T-helper 9 cell (primary cell): ENCODE results near the gene RALGAPA2.

Experiments
- DNase-seq: peaks from one replicate; pipeline ENCODE4 v3.0.0-alpha.2; 2020

The RALGAPA2 gene

DNA sequence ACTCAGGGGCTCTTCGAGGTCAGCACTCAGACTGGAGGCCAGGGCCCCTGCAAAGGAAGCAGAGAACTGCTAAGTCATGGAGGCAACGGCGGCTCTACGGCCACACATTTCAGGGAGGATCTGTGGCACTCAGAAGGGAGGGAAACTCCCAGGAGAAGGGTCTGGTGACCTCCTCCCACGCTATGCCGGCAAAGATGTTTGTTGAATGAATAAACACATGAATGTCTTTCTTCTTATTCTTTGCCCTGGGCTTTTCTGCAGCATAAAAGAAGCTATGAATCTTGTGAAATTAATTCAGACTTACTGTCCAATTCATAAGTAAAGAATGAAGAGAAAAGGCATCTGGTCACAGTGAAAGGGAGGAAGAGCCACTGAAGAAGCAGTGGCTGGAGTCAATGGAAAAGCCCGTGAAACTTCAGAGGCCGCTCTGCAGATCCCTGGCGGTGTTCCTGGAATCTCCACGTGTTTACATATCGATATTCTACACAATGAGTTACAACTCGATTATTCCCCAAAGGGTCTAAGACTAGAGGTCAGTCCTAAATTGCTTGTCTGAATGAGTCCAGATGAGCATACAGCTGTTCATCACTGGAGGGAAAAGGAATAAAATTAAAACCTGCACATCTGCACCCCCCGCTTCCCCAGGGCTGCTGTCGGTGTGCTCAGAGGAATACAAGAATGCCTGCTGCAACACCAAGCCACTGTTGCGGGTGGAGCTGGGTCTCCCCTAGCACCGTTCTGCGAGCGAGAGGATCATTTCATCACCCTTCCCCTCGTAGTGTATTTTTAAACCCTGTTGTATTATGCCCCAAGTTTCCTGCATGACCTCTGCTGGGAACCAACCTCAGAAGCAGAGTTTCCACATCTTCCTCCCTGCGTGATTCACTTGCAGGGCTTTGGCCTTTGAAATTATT is 319.0 kb downstream of the RALGAPA2 start:
- DNase-seq, result no peak

DNA sequence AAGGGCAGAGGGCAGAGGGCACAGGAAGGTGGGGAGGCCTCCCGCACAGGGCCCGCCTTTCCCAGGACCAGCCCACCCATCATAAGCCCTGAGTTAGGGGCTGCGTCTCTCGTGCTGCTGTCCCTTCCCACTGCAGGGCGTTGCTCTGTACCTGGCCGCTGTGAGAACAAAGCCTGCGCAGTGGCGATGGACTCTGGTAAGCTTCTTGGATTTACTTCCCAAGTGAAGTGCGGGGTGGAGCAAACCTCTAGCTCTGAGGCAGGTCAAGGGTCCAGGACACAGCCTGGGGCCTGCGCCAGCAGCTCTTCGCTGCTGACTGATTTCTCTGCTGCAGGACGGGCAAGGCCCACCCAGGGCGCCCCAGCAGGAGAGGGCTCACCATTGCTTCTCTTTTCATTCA is 320.7 kb downstream of the RALGAPA2 start:
- DNase-seq, result no peak

DNA sequence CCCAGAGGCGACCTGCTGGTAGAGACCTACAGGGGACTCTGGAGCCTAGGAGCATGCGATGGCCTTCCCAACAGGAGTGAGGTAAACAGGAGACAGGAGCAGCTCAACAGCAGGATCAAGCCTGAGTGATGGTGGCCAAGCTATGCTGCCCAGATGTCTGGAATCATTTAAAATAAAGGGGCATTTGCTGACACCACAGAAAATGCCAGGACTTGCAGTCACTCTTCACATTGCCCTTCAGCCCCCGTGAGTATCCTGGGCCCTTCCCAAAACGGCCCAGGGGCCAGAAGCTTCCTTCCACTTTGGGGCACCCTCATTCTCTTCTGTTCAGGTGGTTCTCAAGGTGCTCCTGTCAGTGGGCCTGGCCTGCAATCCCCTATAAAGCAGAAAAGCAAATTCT is 321.3 kb downstream of the RALGAPA2 start:
- DNase-seq, result no peak

DNA sequence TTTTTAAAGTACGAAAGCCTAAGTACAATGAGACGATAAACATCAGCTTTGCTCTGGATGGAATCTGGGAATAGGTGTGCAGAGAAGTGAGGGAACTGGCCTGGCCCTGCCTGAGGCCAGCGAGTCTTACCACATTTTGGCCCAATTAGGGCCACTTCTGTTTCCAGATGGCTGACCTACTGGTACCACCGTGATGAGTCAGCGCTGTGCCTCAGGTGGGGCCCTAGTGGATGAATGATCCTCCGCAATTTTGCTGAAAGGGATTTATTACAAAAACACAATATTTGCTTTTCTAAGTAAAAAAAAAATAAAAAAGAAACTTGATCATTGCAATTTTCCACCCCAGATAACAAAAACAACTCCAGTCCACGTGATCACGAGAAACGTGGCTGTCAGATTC is 322.1 kb downstream of the RALGAPA2 start:
- DNase-seq, result no peak

DNA sequence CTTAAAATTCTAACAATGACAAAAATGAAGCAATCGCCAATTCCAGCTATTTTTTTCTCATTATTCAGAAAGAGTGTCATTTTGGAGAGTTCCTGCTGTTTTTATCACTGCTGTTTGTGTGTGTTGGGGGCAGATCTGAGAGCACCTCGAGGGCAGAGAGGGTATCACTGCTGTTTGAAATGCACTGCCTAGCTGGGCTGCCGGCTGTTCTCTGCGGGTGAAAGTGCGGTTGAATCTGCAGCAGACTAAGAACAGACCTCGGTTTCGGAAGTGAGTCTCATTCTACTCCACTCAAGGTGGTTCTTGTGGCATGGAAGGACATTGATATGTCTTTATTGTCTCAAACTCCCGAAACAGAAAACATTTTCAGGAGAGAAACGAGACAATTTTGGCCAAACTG is 326.3 kb downstream of the RALGAPA2 start:
- DNase-seq, result no peak

DNA sequence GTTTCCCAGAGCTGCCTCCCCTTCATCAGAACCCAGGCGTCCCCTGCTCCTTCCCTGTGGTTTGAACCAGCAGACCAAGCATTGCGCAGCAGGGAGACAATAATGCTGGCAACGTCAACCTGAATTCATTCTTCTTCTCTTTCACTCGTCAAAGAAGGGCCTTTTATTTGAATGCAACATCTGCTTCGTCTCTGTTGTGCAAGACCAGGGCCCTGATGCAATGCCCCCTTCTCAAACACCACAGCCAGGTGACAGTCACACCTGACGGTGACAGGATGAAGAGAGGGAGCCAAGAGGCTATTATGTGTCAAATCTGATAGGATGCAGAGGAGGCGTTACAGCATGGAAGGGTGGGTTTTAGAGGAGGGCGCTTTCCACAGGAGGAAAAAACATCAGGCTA is 336.6 kb downstream of the RALGAPA2 start:
- no peak for DNase-seq

DNA sequence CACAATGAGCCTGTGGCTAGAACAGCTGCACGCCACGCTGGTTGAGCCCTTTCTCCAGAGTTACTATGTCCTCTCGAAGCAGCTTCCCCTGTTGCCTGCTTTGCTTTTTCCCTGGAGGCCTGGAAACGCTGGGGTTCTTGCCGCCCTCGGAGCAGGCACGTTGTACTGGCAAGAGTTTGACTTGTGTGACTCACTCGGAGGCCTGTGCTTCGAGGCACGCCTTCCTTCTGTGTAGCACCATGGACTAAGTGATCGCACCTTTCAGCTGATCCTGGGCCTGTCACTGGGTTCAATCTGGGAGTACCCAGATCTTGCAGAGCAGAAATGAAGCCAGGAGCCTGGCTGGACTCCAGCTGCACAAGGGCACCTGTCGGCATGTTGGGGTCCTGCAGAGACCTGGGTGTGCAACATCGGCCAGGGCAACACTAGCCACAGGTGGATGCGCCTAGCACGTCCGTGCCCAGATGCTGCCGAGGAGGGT is 339.3 kb downstream of the RALGAPA2 start:
- DNase-seq, result no peak

DNA sequence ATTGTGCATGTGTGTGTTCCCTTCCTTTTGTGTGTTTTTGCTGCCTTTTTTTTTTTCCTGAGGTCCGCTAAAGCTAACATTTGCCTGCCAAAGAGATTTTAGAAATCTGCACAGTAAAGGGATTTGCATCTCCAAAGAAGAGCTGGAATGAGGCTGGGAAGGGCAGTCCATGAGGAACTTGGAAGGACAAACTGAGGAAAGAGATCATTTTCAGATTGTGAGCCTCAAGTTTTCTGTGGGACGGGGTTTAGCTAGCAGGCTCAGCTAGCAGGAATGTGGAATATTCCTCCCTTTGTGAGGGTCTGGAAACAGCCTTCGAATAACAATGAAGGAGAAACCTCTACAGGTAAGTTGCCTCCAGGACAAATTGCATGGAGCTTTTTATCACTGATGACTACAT is 340.8 kb downstream of the RALGAPA2 start:
- no peak for DNase-seq

DNA sequence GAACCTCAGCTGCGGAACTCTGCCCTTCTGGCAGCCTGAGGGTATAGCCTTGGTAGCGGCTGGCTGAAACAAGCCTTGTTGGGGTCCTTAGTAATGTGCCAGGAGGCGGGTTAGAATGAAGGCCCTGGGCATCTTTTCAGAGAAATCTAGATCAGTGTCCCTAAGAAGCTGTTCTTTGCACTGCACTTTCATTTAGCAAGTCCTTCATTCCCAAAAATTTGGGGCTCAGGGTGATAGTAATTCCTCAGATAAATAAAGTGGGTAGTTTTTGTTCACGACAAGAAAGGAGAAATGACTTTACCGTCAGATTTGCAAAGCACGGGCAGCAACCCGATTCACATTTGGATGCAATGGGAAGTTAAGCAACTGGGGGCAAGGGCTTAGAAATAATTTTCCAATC is 341.4 kb downstream of the RALGAPA2 start:
- DNase-seq, result no peak

DNA sequence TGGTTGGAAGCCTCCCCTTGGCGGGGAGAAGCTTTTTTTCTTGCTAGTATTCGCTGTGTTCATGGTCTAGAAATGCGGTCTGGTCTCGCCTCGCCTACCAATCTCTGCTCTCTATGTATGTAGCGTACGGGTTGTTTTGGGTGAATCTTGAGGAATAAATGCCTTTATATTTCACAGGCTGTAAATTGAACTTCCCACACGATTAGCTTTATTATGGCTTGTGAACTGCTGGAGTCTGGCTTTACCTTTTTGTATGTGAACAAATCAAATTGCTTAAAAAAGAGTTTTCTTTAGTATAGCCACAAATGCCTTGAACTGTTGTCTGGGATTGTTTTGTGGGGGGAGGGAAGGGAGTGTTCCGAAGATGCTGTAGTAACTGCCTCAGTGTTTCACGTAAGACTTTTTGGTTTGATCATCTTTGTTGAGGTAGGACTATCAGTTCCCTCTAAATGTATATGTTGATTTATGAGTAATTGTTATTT is 342.3 kb downstream of the RALGAPA2 start:
- no peak for DNase-seq

DNA sequence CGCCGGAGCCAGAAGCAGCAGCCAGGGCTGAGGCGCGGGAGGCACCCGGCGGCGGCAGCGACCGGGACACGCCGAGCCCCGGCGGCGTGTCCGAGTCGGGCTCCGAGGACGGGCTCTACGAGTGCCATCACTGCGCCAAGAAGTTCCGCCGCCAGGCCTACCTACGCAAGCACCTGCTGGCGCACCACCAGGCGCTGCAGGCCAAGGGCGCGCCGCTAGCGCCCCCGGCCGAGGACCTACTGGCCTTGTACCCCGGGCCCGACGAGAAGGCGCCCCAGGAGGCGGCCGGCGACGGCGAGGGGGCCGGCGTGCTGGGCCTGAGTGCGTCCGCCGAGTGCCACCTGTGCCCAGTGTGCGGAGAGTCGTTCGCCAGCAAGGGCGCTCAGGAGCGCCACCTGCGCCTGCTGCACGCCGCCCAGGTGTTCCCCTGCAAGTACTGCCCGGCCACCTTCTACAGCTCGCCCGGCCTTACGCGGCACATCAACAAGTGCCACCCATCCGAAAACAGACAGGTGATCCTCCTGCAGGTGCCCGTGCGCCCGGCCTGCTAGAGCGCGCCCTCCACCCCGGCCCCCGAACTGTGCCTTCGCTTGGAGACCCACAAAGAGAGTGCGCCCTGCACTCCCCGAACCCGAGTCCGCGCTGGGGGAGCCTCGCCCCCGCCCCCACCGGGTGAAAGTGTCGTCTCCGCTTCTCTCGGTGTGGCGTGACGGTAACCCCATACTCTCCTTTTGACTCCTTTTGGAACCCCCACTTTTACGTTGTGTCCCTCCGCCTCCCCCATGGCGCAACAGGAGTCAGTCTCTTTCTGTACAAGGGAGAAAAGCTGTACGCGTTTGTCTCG is 343.0 kb downstream of the RALGAPA2 start:
- no peak for DNase-seq

DNA sequence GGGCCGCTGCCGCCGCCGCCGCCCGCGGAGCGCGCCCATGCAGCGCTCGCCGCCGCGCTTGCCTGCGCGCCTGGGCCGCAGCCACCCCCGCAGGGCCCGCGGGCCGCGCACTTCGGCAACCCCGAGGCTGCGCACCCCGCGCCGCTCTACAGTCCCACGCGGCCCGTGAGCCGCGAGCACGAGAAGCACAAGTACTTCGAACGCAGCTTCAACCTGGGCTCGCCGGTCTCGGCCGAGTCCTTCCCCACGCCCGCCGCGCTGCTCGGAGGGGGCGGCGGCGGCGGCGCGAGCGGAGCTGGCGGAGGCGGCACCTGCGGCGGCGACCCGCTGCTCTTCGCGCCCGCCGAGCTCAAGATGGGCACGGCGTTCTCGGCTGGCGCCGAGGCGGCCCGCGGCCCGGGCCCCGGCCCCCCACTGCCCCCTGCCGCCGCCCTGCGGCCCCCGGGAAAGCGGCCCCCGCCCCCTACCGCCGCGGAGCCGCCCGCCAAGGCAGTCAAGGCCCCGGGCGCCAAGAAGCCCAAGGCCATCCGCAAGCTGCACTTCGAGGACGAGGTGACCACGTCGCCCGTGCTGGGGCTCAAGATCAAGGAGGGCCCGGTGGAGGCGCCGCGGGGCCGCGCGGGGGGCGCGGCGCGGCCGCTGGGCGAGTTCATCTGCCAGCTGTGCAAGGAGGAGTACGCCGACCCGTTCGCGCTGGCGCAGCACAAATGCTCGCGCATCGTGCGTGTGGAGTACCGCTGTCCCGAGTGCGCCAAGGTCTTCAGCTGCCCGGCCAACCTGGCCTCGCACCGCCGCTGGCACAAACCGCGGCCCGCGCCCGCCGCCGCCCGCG is 343.8 kb downstream of the RALGAPA2 start:
- DNase-seq, result no peak

DNA sequence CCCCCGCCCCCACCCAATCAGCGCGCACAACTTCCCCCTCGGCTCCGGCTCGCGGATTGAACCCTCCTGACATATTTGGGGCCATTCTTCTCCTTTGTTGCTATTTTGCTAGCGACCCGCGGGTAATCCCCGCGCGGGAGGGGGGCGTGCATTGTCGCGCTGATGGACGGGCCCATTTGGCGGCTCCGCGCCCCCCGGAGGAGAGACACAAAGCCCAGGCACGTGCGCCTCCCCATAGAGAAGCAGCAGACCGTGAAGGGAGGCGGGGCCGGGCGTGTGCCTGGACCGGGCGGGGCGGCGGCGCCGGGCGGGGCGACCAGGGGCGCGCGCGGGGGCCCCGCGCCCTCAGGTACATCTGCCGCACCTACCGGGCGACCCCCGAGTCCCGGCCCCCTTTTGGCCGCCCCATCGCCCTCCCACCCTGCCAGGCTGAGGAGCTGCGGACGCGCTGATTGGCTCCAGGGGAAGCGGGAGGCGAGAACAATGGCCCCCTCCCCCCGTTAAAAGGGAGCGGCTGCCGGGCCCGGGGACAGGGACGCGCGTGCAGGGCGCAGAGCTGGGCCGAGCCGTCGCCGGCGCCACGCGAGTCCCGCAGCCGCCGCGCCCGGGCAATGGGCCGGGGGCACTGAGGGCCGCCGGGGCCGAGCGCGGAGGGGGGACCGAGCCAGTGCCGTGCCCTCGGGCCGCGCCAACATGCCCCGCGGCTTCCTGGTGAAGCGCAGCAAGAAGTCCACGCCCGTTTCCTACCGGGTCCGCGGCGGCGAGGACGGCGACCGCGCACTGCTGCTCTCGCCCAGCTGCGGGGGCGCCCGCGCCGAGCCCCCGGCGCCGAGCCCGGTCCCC is 344.6 kb downstream of the RALGAPA2 start, which contains the start of gene INSM1:
Gene INSM1, plus strand, starts transcription at position 530 of the 843 bp plus-strand sequence. Its CDS starts 164 bp downstream, at position 694.
- DNase-seq, result no peak

DNA sequence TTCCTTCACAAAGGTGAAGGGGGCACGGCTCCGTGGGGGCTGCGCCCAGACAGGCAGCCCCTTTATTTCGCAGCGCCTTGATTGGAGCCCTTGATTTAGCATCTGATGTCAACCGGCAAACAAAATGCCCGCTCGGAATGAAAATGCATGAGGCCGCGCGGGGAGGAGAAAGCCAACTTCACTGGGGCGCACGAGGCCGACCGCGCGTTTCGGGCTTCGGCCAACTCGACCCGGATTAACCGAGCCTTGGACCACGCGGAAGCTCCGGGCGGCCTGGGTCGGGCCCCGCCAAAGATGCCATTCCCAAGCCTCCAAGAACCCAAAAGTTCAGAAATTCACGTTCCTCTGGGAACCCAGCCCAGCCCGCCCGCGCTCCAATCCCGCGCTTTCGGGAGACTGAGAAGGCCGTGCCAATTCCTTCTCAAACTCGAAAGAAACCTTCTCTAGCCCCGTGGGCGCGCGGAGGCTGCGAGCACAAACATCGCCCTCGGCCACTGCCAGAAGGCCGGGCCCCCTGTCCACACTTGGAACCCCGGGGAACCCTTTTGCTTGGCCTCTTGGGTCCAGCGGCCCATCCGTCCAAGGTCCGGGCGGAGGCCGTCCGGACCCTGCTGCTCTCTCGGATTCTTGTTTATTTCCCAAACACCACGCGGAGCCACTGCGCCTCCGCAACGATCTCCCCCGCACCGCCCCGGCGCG is 345.4 kb downstream of the RALGAPA2 start:
- DNase-seq, result no peak

DNA sequence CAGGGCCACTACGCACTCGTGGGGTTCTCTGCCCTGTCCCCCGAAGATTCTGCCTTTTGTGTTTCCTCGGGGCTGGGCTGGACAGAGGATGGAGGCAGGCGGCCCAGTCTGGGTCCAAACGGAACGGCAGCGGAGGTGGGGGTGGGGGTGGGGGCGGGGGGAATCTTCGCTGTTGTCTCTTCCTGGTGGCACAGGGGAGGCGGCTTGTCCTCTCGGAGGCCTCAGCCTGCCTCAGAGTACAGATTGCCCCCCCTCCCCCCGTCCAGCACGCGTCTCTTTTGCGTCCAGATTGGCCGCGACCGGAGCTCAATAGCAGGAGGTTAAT is 345.9 kb downstream of the RALGAPA2 start:
- DNase-seq, result no peak

DNA sequence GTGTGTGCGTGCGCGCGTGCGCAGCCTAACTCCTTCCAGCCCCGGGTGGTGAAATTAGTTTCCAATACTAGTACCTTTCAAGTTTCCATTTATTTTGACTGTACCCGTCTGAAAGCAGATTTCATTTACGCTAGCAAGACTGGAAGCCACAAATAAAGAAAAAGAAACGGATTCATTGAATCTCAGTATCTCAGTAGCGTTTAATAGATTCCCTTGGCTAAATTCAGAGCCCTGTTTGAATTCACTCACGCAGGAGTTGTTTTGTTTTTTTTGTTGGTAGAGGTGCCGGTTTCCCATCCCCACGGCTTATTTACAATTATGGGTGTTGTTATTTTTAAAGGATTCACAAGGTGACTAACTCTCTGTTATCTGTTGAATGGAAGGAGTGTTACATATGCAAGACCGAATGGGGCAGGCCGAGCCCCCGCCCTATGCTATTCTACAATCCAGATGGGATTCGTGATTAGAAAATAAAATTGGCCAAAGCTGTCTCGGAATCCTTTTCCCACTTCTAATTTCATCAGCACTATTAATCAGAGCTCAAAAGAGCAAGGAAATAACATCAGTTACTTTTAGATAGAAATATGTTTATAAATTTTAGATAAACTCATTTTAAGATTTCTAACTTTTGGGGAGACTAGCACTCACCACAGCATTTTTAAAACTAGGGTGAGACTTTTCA is 346.8 kb downstream of the RALGAPA2 start:
- no peak for DNase-seq

DNA sequence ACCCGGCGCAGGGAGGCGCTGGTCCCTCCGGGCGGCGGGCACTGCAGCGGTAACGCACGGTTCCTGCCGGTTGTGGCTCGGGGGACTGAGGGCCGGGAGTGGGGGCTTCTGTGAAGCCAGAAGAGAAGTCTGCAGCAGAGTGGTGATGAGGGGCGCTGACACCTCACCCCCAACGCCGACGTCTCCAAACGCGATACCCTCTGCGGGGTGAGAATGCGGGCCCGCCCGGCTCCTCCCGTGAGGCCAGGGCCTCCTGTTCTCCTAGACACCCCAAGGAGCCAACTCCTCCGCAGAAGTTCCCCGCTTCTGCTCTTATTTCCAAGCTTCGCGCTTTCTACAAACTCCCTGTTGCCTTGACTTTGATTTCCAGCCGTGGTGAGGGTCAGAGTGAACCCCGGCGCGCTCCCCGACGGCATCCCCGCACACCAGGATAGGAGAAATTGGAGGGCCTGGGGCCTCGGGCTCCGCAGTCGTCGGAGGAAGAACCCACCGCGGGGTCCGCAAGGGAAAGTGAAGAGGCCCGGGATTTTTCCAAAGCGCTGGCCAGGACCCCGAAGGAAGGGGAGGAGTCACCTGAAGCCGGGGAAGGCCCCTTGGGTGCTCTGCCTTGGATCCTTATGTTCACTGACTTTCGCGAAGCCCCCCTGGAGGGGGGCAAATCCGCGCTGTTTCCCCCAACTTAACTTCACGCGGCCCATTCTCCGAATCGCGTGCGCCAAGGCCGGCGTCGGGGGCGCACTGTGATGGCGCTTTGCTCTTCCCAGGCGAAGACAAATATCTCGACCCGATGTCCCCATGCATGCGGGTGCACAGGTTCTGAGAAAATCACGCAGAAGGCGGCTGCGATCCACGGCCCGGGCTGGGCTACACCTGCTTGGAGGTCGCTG is 347.6 kb downstream of the RALGAPA2 start:
- DNase-seq, result no peak

DNA sequence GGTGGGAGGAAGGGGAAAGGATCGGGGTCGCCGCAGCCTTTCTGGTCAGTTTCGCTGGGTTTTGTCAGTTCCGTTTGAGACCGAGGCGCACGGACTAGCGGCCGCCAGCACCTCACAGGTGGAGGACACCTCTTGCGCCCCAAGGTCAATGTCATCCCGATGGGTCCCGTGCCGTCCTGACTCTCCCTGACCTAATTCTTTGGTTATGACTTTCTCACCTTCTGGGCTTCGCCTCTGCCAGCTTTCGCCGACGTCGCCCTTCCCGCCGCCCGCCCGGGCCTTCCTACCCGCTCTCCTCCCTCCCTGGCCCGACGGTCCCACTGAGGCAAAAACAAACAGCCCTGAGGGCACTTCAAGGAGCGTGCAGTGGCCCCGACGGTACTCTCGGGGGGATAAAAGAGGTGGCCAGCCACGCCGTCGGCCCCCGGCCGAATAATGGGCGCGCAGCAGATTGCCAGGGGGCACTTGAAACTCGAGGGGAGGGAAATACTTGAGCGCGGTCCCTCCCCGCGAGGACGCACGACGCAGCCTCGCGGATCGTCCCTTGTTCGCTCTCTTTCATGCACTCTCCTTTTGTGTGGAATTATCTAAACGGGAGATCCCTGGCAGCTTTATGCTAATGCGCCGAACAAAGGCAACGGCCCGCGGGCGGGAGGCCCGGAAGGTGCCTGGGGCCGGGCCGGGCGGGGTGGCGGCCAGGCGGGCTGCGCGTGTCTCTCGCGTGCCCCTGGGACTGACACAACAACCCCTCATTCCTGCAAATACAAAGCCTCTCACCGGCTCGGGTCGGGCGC is 348.4 kb downstream of the RALGAPA2 start:
- DNase-seq, result no peak

DNA sequence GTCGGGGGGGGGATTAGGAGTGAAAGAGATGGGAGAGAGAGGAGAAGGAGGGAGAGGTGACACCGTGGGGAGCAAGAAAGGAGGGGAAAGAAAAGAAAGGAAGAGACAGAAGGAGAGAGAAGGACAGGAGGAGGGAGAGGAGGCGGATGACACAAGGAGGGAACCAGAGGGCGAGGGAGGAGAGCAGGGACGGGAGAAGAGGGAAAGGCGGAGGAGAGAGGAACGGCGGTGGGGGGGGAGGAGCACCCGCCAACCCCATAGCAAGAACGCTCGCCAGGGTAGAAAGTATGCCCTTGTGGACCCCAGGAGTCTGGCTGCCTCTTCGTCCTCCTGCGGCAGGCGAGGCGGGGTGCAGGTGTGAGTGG is 349.0 kb downstream of the RALGAPA2 start:
- no peak for DNase-seq
